GM23338 (cell line): ENCODE results near the gene HTRA1. TPM values are rescaled to one million over a fixed set of nuclear protein-coding genes. Genes with fewer than 3 reads are reported as not detected.

Source experiments
- ATAC-seq: fragments of 200-7000 bp; cut with Tn5 transposase; 3 replicates; pipeline ENCODE4 v1.9.1; 2020
- DNase-seq: peaks from one replicate; pipeline ENCODE4 v3.0.0-alpha.2; 2015; ENCODE audit warnings: low spot score
- H2AFZ ChIP-seq: fragments of 200-600 bp; sonication (generic); 2 replicates; pipeline ENCODE4 v1.8.0; 2016; ENCODE audit warnings: antibody characterized with exemption, mild to moderate bottlenecking, moderate library complexity
- H3F3A ChIP-seq: fragments of 200-600 bp; sonication (generic); replicated peaks from 2 replicates; pipeline ENCODE4 v1.8.0; 2017; ENCODE audit warnings: antibody characterized with exemption, mixed run types, low read depth
- H3K27ac ChIP-seq: fragments of 200-600 bp; sonication (generic); 2 replicates; pipeline ENCODE4 v1.6.1; 2016; ENCODE audit warnings: low read depth
- H3K27me3 ChIP-seq: fragments of 200-600 bp; sonication (generic); 2 replicates; pipeline ENCODE4 v1.8.0; 2016; ENCODE audit warnings: mild to moderate bottlenecking, mixed run types, moderate library complexity; ENCODE audit not compliant: insufficient read depth
- H3K36me3 ChIP-seq: fragments of 200-600 bp; sonication (generic); 2 replicates; pipeline ENCODE4 v1.8.0; 2016; ENCODE audit warnings: mild to moderate bottlenecking; ENCODE audit not compliant: insufficient read depth
- H3K4me1 ChIP-seq: fragments of 200-600 bp; sonication (generic); 2 replicates; pipeline ENCODE4 v1.8.0; 2016; ENCODE audit warnings: mild to moderate bottlenecking, moderate library complexity; ENCODE audit not compliant: insufficient read depth
- H3K4me2 ChIP-seq: fragments of 200-600 bp; sonication (generic); 2 replicates; pipeline ENCODE4 v1.7.1; 2017; ENCODE audit warnings: mixed run types
- H3K4me3 ChIP-seq: fragments of 200-600 bp; sonication (generic); 2 replicates; pipeline ENCODE4 v1.6.1; 2016; ENCODE audit warnings: mixed run types
- H3K79me2 ChIP-seq: fragments of 200-600 bp; sonication (generic); replicated peaks from 2 replicates; pipeline ENCODE4 v1.8.0; 2017; ENCODE audit warnings: mild to moderate bottlenecking; ENCODE audit not compliant: insufficient read depth
- H3K9me2 ChIP-seq: fragments of 200-600 bp; sonication (generic); 2 replicates; pipeline ENCODE4 v1.8.0; 2017; ENCODE audit not compliant: insufficient read depth
- H4K20me1 ChIP-seq: fragments of 200-600 bp; sonication (generic); replicated peaks from 2 replicates; pipeline ENCODE4 v1.8.0; 2017; ENCODE audit warnings: mild to moderate bottlenecking; ENCODE audit not compliant: insufficient read depth
- H3K27ac Mint-ChIP-seq: 2 replicates; pipeline ENCODE4 v1.8.0; 2020; ENCODE audit warnings: inconsistent platforms, mild to moderate bottlenecking, moderate library complexity, mixed read lengths
- H3K27me3 Mint-ChIP-seq: 3 replicates; pipeline ENCODE4 v1.8.0; 2022; ENCODE audit warnings: low read depth, mild to moderate bottlenecking, moderate library complexity, mixed read lengths, inconsistent platforms; ENCODE audit not compliant: insufficient read depth, poor library complexity
- H3K36me3 Mint-ChIP-seq: 3 replicates; pipeline ENCODE4 v1.8.0; 2021; ENCODE audit warnings: low read depth, mild to moderate bottlenecking, inconsistent platforms, moderate library complexity, mixed read lengths
- H3K4me1 Mint-ChIP-seq: 3 replicates; pipeline ENCODE4 v1.8.0; 2020; ENCODE audit warnings: mild to moderate bottlenecking, inconsistent platforms, mixed read lengths
- H3K4me3 Mint-ChIP-seq: 3 replicates; pipeline ENCODE4 v1.8.0; 2021; ENCODE audit warnings: moderate library complexity, mild to moderate bottlenecking, inconsistent platforms, mixed read lengths
- H3K9me3 Mint-ChIP-seq: 3 replicates; pipeline ENCODE4 v1.8.0; 2020; ENCODE audit warnings: moderate library complexity, mild to moderate bottlenecking, inconsistent platforms, mixed read lengths
- CREB1 ChIP-seq: fragments of 250-450 bp; sonication (Bioruptor Pico); IDR thresholded peaks from 2 replicates; pipeline ENCODE4 v1.5.0; 2020; ENCODE audit warnings: low read depth, mild to moderate bottlenecking, moderate library complexity
- EZH2phosphoT487 ChIP-seq: fragments of 200-600 bp; sonication (generic); IDR thresholded peaks from one replicate; pipeline ENCODE4 v1.8.1; 2018; ENCODE audit warnings: antibody characterized with exemption; ENCODE audit not compliant: unreplicated experiment
- POLR2AphosphoS5 ChIP-seq: IDR thresholded peaks from 2 replicates; pipeline ENCODE4 v1.6.1; 2016; ENCODE audit warnings: antibody characterized with exemption, low read depth
- REST ChIP-seq: IDR thresholded peaks from one replicate; pipeline ENCODE4 v1.6.1; 2018; ENCODE audit warnings: antibody characterized with exemption; ENCODE audit not compliant: unreplicated experiment
- ZNF114 ChIP-seq: fragments of 250-450 bp; sonication (Bioruptor Pico); IDR thresholded peaks from 2 replicates; pipeline ENCODE4 v1.5.0; 2020; ENCODE audit warnings: mild to moderate bottlenecking, moderate library complexity
- ZNF462 ChIP-seq: fragments of 250-450 bp; sonication (Bioruptor Pico); IDR thresholded peaks from 2 replicates; pipeline ENCODE4 v1.5.0; 2020; ENCODE audit warnings: mild to moderate bottlenecking, moderate library complexity
- polyA plus RNA-seq: library from polyadenylated mRNA; unstranded; fragments of >200 nt; fragmentation: Nextera tagmentation; extraction: Ambion mirVana; gene quantifications from 2 replicates; pipeline ENCODE4 v1.2.1, GENCODE V29; 2016
- total RNA-seq: library from RNA; depleted of rRNA; stranded (reverse); fragments of >200 nt; shearing (Covaris generic); gene quantifications from 2 replicates; pipeline ENCODE4 v1.2.3, GENCODE V29; 2014

Gene HTRA1
- total and polyA plus RNA-seq, 2 experiments from 2014 or later, result 8.1 to 16.1 TPM

DNA sequence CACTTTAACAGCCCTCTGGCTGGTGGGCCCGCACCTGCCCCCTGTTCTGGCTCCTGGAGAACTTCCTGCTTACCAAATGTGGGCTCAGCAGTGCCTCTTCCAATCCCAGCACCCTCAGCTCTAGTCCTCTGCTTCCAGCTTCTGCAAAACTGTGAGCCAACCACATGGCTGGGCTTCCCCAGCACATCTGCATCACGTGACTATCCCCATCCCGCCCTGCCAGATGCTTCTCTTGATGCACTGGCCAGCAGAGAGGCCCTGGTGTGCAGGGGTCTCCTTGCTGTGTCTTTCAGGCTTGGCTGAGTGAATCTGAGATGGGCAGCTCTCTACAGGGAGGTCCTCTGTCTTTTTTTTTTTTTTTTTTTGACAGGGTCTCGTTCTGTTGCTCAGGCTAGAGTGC lies 55.4 kb downstream of the HTRA1 start (continued):
- no peak for TF ChIP-seq ZNF462 (CRISPR knock-in tag)
- TF ChIP-seq POLR2AphosphoS5, result no peak

- H4K20me1 ChIP-seq, result no peaks in the 10 kb centered on the region
- no peak overlapping the region for H3K4me3 ChIP-seq
- no peaks in the 10 kb centered on the region for H3F3A ChIP-seq
- H3K27ac Mint-ChIP-seq, result no peak overlapping the region
- H3K36me3 Mint-ChIP-seq, result no peaks in the 10 kb centered on the region; the same call in 2 of the 3 replicates
- H3K79me2 ChIP-seq, result no peaks in the 10 kb centered on the region
- no peaks in the 10 kb centered on the region for H3K27me3 ChIP-seq
- H3K27ac ChIP-seq, result no peak overlapping the region
- H3K27me3 Mint-ChIP-seq, result no peaks in the 10 kb centered on the region
- H3K9me2 ChIP-seq, result no peaks in the 10 kb centered on the region
- no peaks in the 10 kb centered on the region for H3K36me3 ChIP-seq
- ATAC-seq (no peak), DNase-seq (no peak)
- no peak overlapping the region for H3K4me2 ChIP-seq
- no peak overlapping the region for H3K4me3 Mint-ChIP-seq
- H3K9me3 Mint-ChIP-seq, result peaks cover 8% of the 10 kb centered on the region; the same call in 2 of the 3 replicates
- H3K4me1 Mint-ChIP-seq, result no peaks in the 10 kb centered on the region
- no peaks in the 10 kb centered on the region for H3K4me1 ChIP-seq
- no peak overlapping the region for H2AFZ ChIP-seq
- TF ChIP-seq ZNF114 (no peak), REST (no peak), CREB1 (CRISPR knock-in tag) (no peak), ZNF462 (CRISPR knock-in tag) (no peak), EZH2phosphoT487 (no peak)
Measured at GRCh38 chr10:122519144-122519543, 57.8 kb downstream of the HTRA1 start.
